Activated CD8-positive, alpha-beta memory T cell treated with anti-CD3 and anti-CD28 coated beads, Interleukin-2, amount 10 ng/mL, durations not matched to agents 7 days and 5 days (primary cell): ENCODE measurements around the gene ZNF546. TPM values are rescaled to one million over a fixed set of nuclear protein-coding genes. Genes with fewer than 3 reads are reported as not detected.
"Not testable (repeated sequence)": the region's sequence is repeated elsewhere in the genome, so short reads cannot be mapped to it uniquely, and the experiment has no call there.

Experiments
- ATAC-seq: fragments of 150-1000 bp; cut with Tn5 transposase; one replicate; pipeline ENCODE4 v1.10.0; 2021; ENCODE audit warnings: moderate library complexity
- CTCF ChIA-PET: fragments of 350-600 bp; sonication (Branson Sonifier 250); formaldehyde crosslinking; loops from one replicate; lab custom pipeline; 2021; ENCODE audit warnings: antibody characterized with exemption; lab: Charles Lee
- DNase-seq: peaks from one replicate; pipeline ENCODE4 v3.0.0-alpha.2; 2020
- H3K27ac Mint-ChIP-seq: one replicate; pipeline ENCODE4 v1.8.0; 2021; ENCODE audit warnings: mild to moderate bottlenecking, mixed read lengths
- H3K27me3 Mint-ChIP-seq: one replicate; pipeline ENCODE4 v1.8.0; 2021; ENCODE audit warnings: mixed read lengths
- H3K36me3 Mint-ChIP-seq: one replicate; pipeline ENCODE4 v1.8.0; 2021; ENCODE audit warnings: mild to moderate bottlenecking, mixed read lengths
- H3K4me1 Mint-ChIP-seq: one replicate; pipeline ENCODE4 v1.8.0; 2021; ENCODE audit warnings: mixed read lengths
- H3K4me3 Mint-ChIP-seq: one replicate; pipeline ENCODE4 v1.8.0; 2021; ENCODE audit warnings: mild to moderate bottlenecking, moderate library complexity, mixed read lengths
- H3K9me3 Mint-ChIP-seq: one replicate; pipeline ENCODE4 v1.8.0; 2022; ENCODE audit warnings: low read depth, mixed read lengths
- total RNA-seq, 2 experiments: library from RNA; stranded (reverse); gene quantifications; one replicate each; pipeline ENCODE4 v1.2.3, GENCODE V29; 2021

Gene ZNF546
- 1 to 10 TPM; 5.0 to 6.5 TPM for total RNA-seq

GRCh38 chr19:39996811-39997637 is at the start of gene ZNF546:
TSS of gene ZNF546 (plus strand) at chr19:39997060. CDS start at chr19:39998327, 1,267 bp downstream.
- CTCF ChIA-PET, result interaction anchor here (0.5 to 3.1 kb wide), 5 partner anchors 27 to 76 kb away, joined by 3 to 26 read pairs (median 3); partner anchors contain the start of gene PSMC4
- ATAC-seq (peak; percentile 94), DNase-seq (peak; percentile 96)
- Mint-ChIP-seq H3K27me3 (no peaks in the 10 kb centered on the region), H3K4me3 (peak within 1 kb of the TSS; percentile 92), H3K36me3 (peaks cover 47% of the 10 kb centered on the region), H3K4me1 (peaks cover 31% of the 10 kb centered on the region), H3K9me3 (peaks cover 12% of the 10 kb centered on the region), H3K27ac (peak within 1 kb of the TSS; percentile 92)

GRCh38 chr19:39949026-39949747 is 47.7 kb upstream of the ZNF546 start:
- DNase-seq, result peak; percentile 12
- Mint-ChIP-seq H3K4me1 (peaks cover 35% of the 10 kb centered on the region), H3K27ac (no peak overlapping the region), H3K9me3 (no peaks in the 10 kb centered on the region), H3K4me3 (no peak overlapping the region), H3K27me3 (no peaks in the 10 kb centered on the region), H3K36me3 (peaks cover 12% of the 10 kb centered on the region)
- ATAC-seq, result no peak
- CTCF ChIA-PET, result interaction anchor here (0.6 kb wide), 1 partner anchor 20 kb away, joined by 3 read pairs; no protein-coding TSS in a partner anchor

- H3K27me3 Mint-ChIP-seq, result no peaks in the 10 kb centered on the region
- CTCF ChIA-PET, result interaction anchor here (0.8 to 1.5 kb wide), 3 partner anchors 9 to 18 kb away, joined by 3 to 5 read pairs (median 3); no protein-coding TSS in a partner anchor
Measured at GRCh38 chr19:39951065-39951650, 45.7 kb upstream of the ZNF546 start.

GRCh38 chr19:39951686-39952085 is 45.2 kb upstream of the ZNF546 start:
- Mint-ChIP-seq H3K27ac (no peak overlapping the region), H3K4me1 (peaks cover 30% of the 10 kb centered on the region), H3K27me3 (no peaks in the 10 kb centered on the region), H3K9me3 (no peaks in the 10 kb centered on the region), H3K4me3 (no peak overlapping the region), H3K36me3 (peaks cover 8% of the 10 kb centered on the region)
- DNase-seq, result peak; percentile 35
- no peak for ATAC-seq
- CTCF ChIA-PET, result interaction anchor here (0.8 to 1.5 kb wide), 2 partner anchors 10 to 18 kb away, joined by 3 to 5 read pairs; no protein-coding TSS in a partner anchor

More at GRCh38 chr19:39951065-39951650, 45.7 kb upstream of the ZNF546 start:
- no peak for ATAC-seq
- H3K4me3 Mint-ChIP-seq, result no peak overlapping the region
- DNase-seq, result peak; percentile 25
- H3K27ac Mint-ChIP-seq, result no peak overlapping the region
- H3K9me3 Mint-ChIP-seq, result no peaks in the 10 kb centered on the region
- peaks cover 8% of the 10 kb centered on the region for H3K36me3 Mint-ChIP-seq
- peaks cover 30% of the 10 kb centered on the region for H3K4me1 Mint-ChIP-seq

GRCh38 chr19:39953915-39954314 is 42.9 kb upstream of the ZNF546 start:
- DNase-seq (peak; percentile 31), ATAC-seq (peak; percentile 20)
- Mint-ChIP-seq H3K4me3 (no peak overlapping the region), H3K4me1 (peaks cover 30% of the 10 kb centered on the region), H3K36me3 (peaks cover 4% of the 10 kb centered on the region), H3K27ac (peak overlapping the region; percentile 66), H3K27me3 (no peaks in the 10 kb centered on the region), H3K9me3 (no peaks in the 10 kb centered on the region)
- CTCF ChIA-PET, result interaction anchor here (0.6 to 3.0 kb wide), 4 partner anchors 14 to 80 kb away, joined by 3 to 24 read pairs (median 4); partner anchors contain the start of gene PSMC4

GRCh38 chr19:39957886-39958285 is 39.0 kb upstream of the ZNF546 start:
- not testable (repeated sequence) for H3K4me3 Mint-ChIP-seq, DNase-seq
- H3K4me1 Mint-ChIP-seq, result peaks cover 18% of the 10 kb centered on the region

GRCh38 chr19:39958942-39959341 is 37.9 kb upstream of the ZNF546 start:
- H3K27me3 Mint-ChIP-seq, DNase-seq, H3K4me1 Mint-ChIP-seq, ATAC-seq, H3K36me3 Mint-ChIP-seq, CTCF ChIA-PET, H3K9me3 Mint-ChIP-seq, H3K4me3 Mint-ChIP-seq, H3K27ac Mint-ChIP-seq: not testable (repeated sequence)

More at GRCh38 chr19:39957886-39958285, 39.0 kb upstream of the ZNF546 start:
- H3K27me3 Mint-ChIP-seq, H3K36me3 Mint-ChIP-seq, H3K27ac Mint-ChIP-seq, ATAC-seq, CTCF ChIA-PET, H3K9me3 Mint-ChIP-seq: not testable (repeated sequence)

- H3K27me3 Mint-ChIP-seq, DNase-seq, H3K36me3 Mint-ChIP-seq, H3K4me1 Mint-ChIP-seq, CTCF ChIA-PET, ATAC-seq, H3K9me3 Mint-ChIP-seq, H3K4me3 Mint-ChIP-seq, H3K27ac Mint-ChIP-seq: not testable (repeated sequence)
Measured at GRCh38 chr19:39959407-39959806, 37.5 kb upstream of the ZNF546 start.

- Mint-ChIP-seq H3K36me3 (peaks cover 2% of the 10 kb centered on the region), H3K4me3 (no peak overlapping the region), H3K9me3 (no peaks in the 10 kb centered on the region), H3K4me1 (peaks cover 11% of the 10 kb centered on the region), H3K27me3 (no peaks in the 10 kb centered on the region), H3K27ac (no peak overlapping the region)
- CTCF ChIA-PET, result no interaction called here
- no peak for DNase-seq
- ATAC-seq, result no peak
Measured at GRCh38 chr19:39963898-39964297, 33.0 kb upstream of the ZNF546 start.

- CTCF ChIA-PET, result no interaction called here
- no peak overlapping the region for H3K27ac Mint-ChIP-seq
- H3K9me3 Mint-ChIP-seq, result no peaks in the 10 kb centered on the region
- peaks cover 24% of the 10 kb centered on the region for H3K4me1 Mint-ChIP-seq
- DNase-seq, result no peak
- no peak for ATAC-seq
- H3K4me3 Mint-ChIP-seq, result no peak overlapping the region
- no peaks in the 10 kb centered on the region for H3K27me3 Mint-ChIP-seq
- peaks cover 6% of the 10 kb centered on the region for H3K36me3 Mint-ChIP-seq
Measured at GRCh38 chr19:39966617-39967016, 30.2 kb upstream of the ZNF546 start.

- Mint-ChIP-seq H3K27ac (no peak overlapping the region), H3K36me3 (peaks cover 10% of the 10 kb centered on the region), H3K4me3 (no peak overlapping the region), H3K27me3 (no peaks in the 10 kb centered on the region), H3K9me3 (no peaks in the 10 kb centered on the region), H3K4me1 (peaks cover 32% of the 10 kb centered on the region)
- ATAC-seq (no peak), DNase-seq (peak; percentile 8)
- CTCF ChIA-PET, result no interaction called here
Measured at GRCh38 chr19:39967561-39967960, 29.3 kb upstream of the ZNF546 start.

GRCh38 chr19:39968789-39969188 is 28.1 kb upstream of the ZNF546 start:
- peaks cover 37% of the 10 kb centered on the region for H3K4me1 Mint-ChIP-seq
- DNase-seq (peak; percentile 35), ATAC-seq (no peak)
- H3K27ac Mint-ChIP-seq, result peak overlapping the region; percentile 95
- H3K36me3 Mint-ChIP-seq, result peaks cover 18% of the 10 kb centered on the region
- CTCF ChIA-PET, result interaction anchor here (0.6 to 4.6 kb wide), 7 partner anchors 15 to 176 kb away, joined by 3 to 77 read pairs (median 4); partner anchors contain the start of gene FBL
- H3K9me3 Mint-ChIP-seq, result no peaks in the 10 kb centered on the region
- H3K4me3 Mint-ChIP-seq, result peak overlapping the region; percentile 90
- H3K27me3 Mint-ChIP-seq, result no peaks in the 10 kb centered on the region

- peaks cover 20% of the 10 kb centered on the region for H3K36me3 Mint-ChIP-seq
- DNase-seq (peak; percentile 37), ATAC-seq (no peak)
- peak overlapping the region; percentile 95 for H3K27ac Mint-ChIP-seq
- H3K4me3 Mint-ChIP-seq, result peak overlapping the region; percentile 90
- H3K9me3 Mint-ChIP-seq, result no peaks in the 10 kb centered on the region
- H3K27me3 Mint-ChIP-seq, result no peaks in the 10 kb centered on the region
- CTCF ChIA-PET, result interaction anchor here (0.6 to 4.6 kb wide), 16 partner anchors 15 to 196 kb away, joined by 3 to 77 read pairs (median 8); partner anchors contain the start of genes FBL and ZNF546
- H3K4me1 Mint-ChIP-seq, result peaks cover 37% of the 10 kb centered on the region
Measured at GRCh38 chr19:39969266-39969665, 27.6 kb upstream of the ZNF546 start.
